Dedifferentiated amniotic fluid mesenchymal stem cell (primary cell): ENCODE measurements around the gene TMPRSS4.

ENCODE experiments used
- DNase-seq: peaks from one replicate; pipeline ENCODE4 v3.0.0-alpha.2; 2016; ENCODE audit errors: extremely low spot score

TMPRSS4 gene

GRCh38 chr11:118135051-118135795 is 58.3 kb downstream of the TMPRSS4 start:
- no peak for DNase-seq

GRCh38 chr11:118135796-118136165 is 58.9 kb downstream of the TMPRSS4 start:
- no peak for DNase-seq

GRCh38 chr11:118136341-118136740 is 59.5 kb downstream of the TMPRSS4 start:
- DNase-seq, result no peak

GRCh38 chr11:118136801-118137200 is 59.9 kb downstream of the TMPRSS4 start:
- DNase-seq, result no peak

GRCh38 chr11:118138839-118139420 is 62.1 kb downstream of the TMPRSS4 start:
- DNase-seq, result no peak

- no peak for DNase-seq
Measured at GRCh38 chr11:118139578-118139977, 62.7 kb downstream of the TMPRSS4 start.

- DNase-seq, result no peak
Measured at GRCh38 chr11:118142081-118142480, 65.2 kb downstream of the TMPRSS4 start.

GRCh38 chr11:118142809-118143208 is 65.9 kb downstream of the TMPRSS4 start:
- DNase-seq, result no peak

- no peak for DNase-seq
Measured at GRCh38 chr11:118143661-118144185, 66.8 kb downstream of the TMPRSS4 start.

- DNase-seq, result no peak
Measured at GRCh38 chr11:118144301-118145268, 67.7 kb downstream of the TMPRSS4 start.

- peak; percentile 31 for DNase-seq
Measured at GRCh38 chr11:118145285-118146227, 68.7 kb downstream of the TMPRSS4 start.

- DNase-seq, result no peak
Measured at GRCh38 chr11:118146554-118146953, 69.7 kb downstream of the TMPRSS4 start.

GRCh38 chr11:118147502-118147901 is 70.6 kb downstream of the TMPRSS4 start:
- no peak for DNase-seq

GRCh38 chr11:118148240-118148639 is 71.4 kb downstream of the TMPRSS4 start:
- no peak for DNase-seq

- no peak for DNase-seq
Measured at GRCh38 chr11:118148856-118149255, 72.0 kb downstream of the TMPRSS4 start.

- no peak for DNase-seq
Measured at GRCh38 chr11:118149493-118149892, 72.6 kb downstream of the TMPRSS4 start.

- DNase-seq, result no peak
Measured at GRCh38 chr11:118151431-118151830, 74.6 kb downstream of the TMPRSS4 start.

GRCh38 chr11:118152020-118152551 is 75.2 kb downstream of the TMPRSS4 start:
- no peak for DNase-seq

GRCh38 chr11:118152552-118153471 is 75.9 kb downstream of the TMPRSS4 start, which contains the start of gene SCN4B:
TSS of gene SCN4B (minus strand) at chr11:118152823. CDS start at chr11:118152673, 150 bp downstream.
- peak; percentile 30 for DNase-seq

GRCh38 chr11:118153516-118153915 is 76.6 kb downstream of the TMPRSS4 start:
- no peak for DNase-seq
